GM04504 (cell line): ENCODE results near the gene PRR14.

Source experiments
- DNase-seq: peaks from one replicate; pipeline ENCODE4 v3.0.0-alpha.2; 2012; ENCODE audit warnings: low read depth

PRR14 gene

GRCh38 chr16:30650369-30651123 lies at the start of gene PRR14:
Gene PRR14 (plus strand): TSS chr16:30650960. CDS start chr16:30651646, 686 bp downstream.
- peak; percentile 99 for DNase-seq

- DNase-seq: no peak
These were observed 48.8 kb upstream of the PRR14 start for GRCh38 chr16:30601966-30602365.

- DNase-seq: no peak
These were observed 48.0 kb upstream of the PRR14 start for GRCh38 chr16:30602616-30603277.

- DNase-seq: no peak
These were observed 46.8 kb upstream of the PRR14 start for GRCh38 chr16:30603945-30604315.

- DNase-seq: no peak
These were observed 46.3 kb upstream of the PRR14 start for GRCh38 chr16:30604316-30604947.

GRCh38 chr16:30605158-30605557 lies 45.6 kb upstream of the PRR14 start:
- no peak for DNase-seq

- no peak for DNase-seq
These were observed 44.8 kb upstream of the PRR14 start for GRCh38 chr16:30606004-30606403.

- DNase-seq: no peak
These were observed 41.5 kb upstream of the PRR14 start for GRCh38 chr16:30609002-30609925.

- peak; percentile 95 for DNase-seq
These were observed 40.6 kb upstream of the PRR14 start, which contains the start of gene ZNF689 for GRCh38 chr16:30609926-30610839. Gene ZNF689 (minus strand): TSS chr16:30610389. CDS start chr16:30610041, 348 bp downstream.

GRCh38 chr16:30615358-30616091 lies 35.2 kb upstream of the PRR14 start:
- no peak for DNase-seq

GRCh38 chr16:30619202-30619601 lies 31.6 kb upstream of the PRR14 start:
- DNase-seq: no peak

GRCh38 chr16:30619638-30620037 lies 31.1 kb upstream of the PRR14 start:
- DNase-seq: no peak

- DNase-seq: no peak
These were observed 30.6 kb upstream of the PRR14 start for GRCh38 chr16:30620169-30620568.

- DNase-seq: no peak
These were observed 29.0 kb upstream of the PRR14 start for GRCh38 chr16:30621765-30622164.

GRCh38 chr16:30622455-30623032 lies 28.2 kb upstream of the PRR14 start:
- DNase-seq: no peak

- DNase-seq: no peak
These were observed 27.1 kb upstream of the PRR14 start for GRCh38 chr16:30623536-30624283.

GRCh38 chr16:30626236-30626635 lies 24.5 kb upstream of the PRR14 start:
- DNase-seq: no peak

GRCh38 chr16:30628628-30629540 lies 21.9 kb upstream of the PRR14 start:
- peak; percentile 40 for DNase-seq
